Measurements from ENCODE around the gene CACNG5.

The CACNG5 gene

GRCh38 chr17:66834919-66835454 lies at the start of gene CACNG5:
TSS of gene CACNG5 (plus strand) at chr17:66835117. CDS start at chr17:66877333, 42,216 bp downstream.
- DNase-seq (ENCODE audit: low read depth), result no peak
- no peak for TF ChIP-seq CTCF (conservative IDR thresholded peaks at IDR 0.05; ENCODE audit: low read depth, low read length)
- H3K4me3 ChIP-seq (ENCODE audit: low read depth, low read length), result no peak within 1 kb of the TSS

- no peak overlapping the region for H3K4me3 ChIP-seq (ENCODE audit: low read depth, low read length)
- TF ChIP-seq CTCF (conservative IDR thresholded peaks at IDR 0.05; ENCODE audit: low read depth, low read length), result no peak
- DNase-seq (ENCODE audit: low read depth), result no peak
These were observed 48.8 kb upstream of the CACNG5 start for GRCh38 chr17:66786107-66786506.

GRCh38 chr17:66787914-66788313 lies 47.0 kb upstream of the CACNG5 start:
- no peak for TF ChIP-seq CTCF (conservative IDR thresholded peaks at IDR 0.05; ENCODE audit: low read depth, low read length)
- DNase-seq (ENCODE audit: low read depth), result no peak

GRCh38 chr17:66789093-66789492 lies 45.8 kb upstream of the CACNG5 start:
- no peak overlapping the region for H3K4me3 ChIP-seq (ENCODE audit: low read depth, low read length)
- DNase-seq (ENCODE audit: low read depth), result no peak
- no peak for TF ChIP-seq CTCF (conservative IDR thresholded peaks at IDR 0.05; ENCODE audit: low read depth, low read length)

More at GRCh38 chr17:66787914-66788313, 47.0 kb upstream of the CACNG5 start:
- no peak overlapping the region for H3K4me3 ChIP-seq (ENCODE audit: low read depth, low read length)

- no peak for DNase-seq (ENCODE audit: low read depth)
- TF ChIP-seq CTCF (conservative IDR thresholded peaks at IDR 0.05; ENCODE audit: low read depth, low read length), result no peak
- H3K4me3 ChIP-seq (ENCODE audit: low read depth, low read length), result no peak overlapping the region
These were observed 44.9 kb upstream of the CACNG5 start for GRCh38 chr17:66789961-66790437.

GRCh38 chr17:66790501-66791061 lies 44.3 kb upstream of the CACNG5 start:
- TF ChIP-seq CTCF (conservative IDR thresholded peaks at IDR 0.05; ENCODE audit: low read depth, low read length), result no peak
- H3K4me3 ChIP-seq (ENCODE audit: low read depth, low read length), result no peak overlapping the region
- peak; percentile 9 for DNase-seq (ENCODE audit: low read depth)

- no peak for TF ChIP-seq CTCF (conservative IDR thresholded peaks at IDR 0.05; ENCODE audit: low read depth, low read length)
- DNase-seq (ENCODE audit: low read depth), result no peak
- no peak overlapping the region for H3K4me3 ChIP-seq (ENCODE audit: low read depth, low read length)
These were observed 43.6 kb upstream of the CACNG5 start for GRCh38 chr17:66791347-66791746.
